Measurements from ENCODE around the gene SH3TC1. TPM values are rescaled to one million over a fixed set of nuclear protein-coding genes. Genes with fewer than 3 reads are reported as not detected.

SH3TC1 gene
- total RNA-seq, 1 donor from 2014 or later, result 50.6 TPM

DNA sequence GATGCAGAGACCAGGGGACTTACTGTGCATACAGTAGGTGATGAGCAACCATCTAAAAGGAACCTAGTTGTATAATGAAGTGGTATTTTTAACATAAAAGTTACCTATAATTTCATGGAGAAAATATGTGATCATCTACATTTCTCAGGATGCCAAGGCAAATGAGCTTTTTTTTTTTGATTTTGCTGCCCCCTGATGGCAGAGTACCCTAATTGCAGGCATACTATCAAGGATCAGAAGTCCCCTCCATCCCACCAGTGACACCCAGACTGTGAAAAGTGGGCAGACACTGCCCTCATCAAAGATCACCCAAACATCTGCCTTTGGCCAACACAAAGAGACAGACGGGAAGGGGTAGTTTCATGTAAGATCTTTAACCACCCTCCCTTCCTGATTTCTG, 30.9 kb upstream of the SH3TC1 start:
- intact Hi-C loops (cut with DNase I), result no loop called here
- H3K4me3 ChIP-seq, result no peak overlapping the region
- no peaks in the 10 kb centered on the region for H3K9me3 ChIP-seq
- no peaks in the 10 kb centered on the region for H3K36me3 ChIP-seq
- H3K27ac ChIP-seq, result no peak overlapping the region
- H3K4me1 ChIP-seq, result no peaks in the 10 kb centered on the region
- TF ChIP-seq POLR2AphosphoS5 (IDR thresholded peaks at IDR 0.05; ENCODE audit: insufficient read depth in 1 of 2, low read depth in 1 of 2), result no peak
- TF ChIP-seq, protein P1, sequence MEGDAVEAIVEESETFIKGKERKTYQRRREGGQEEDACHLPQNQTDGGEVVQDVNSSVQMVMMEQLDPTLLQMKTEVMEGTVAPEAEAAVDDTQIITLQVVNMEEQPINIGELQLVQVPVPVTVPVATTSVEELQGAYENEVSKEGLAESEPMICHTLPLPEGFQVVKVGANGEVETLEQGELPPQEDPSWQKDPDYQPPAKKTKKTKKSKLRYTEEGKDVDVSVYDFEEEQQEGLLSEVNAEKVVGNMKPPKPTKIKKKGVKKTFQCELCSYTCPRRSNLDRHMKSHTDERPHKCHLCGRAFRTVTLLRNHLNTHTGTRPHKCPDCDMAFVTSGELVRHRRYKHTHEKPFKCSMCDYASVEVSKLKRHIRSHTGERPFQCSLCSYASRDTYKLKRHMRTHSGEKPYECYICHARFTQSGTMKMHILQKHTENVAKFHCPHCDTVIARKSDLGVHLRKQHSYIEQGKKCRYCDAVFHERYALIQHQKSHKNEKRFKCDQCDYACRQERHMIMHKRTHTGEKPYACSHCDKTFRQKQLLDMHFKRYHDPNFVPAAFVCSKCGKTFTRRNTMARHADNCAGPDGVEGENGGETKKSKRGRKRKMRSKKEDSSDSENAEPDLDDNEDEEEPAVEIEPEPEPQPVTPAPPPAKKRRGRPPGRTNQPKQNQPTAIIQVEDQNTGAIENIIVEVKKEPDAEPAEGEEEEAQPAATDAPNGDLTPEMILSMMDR (IDR thresholded peaks at IDR 0.05), result no peak
- no peak for TF ChIP-seq POLR2A (IDR thresholded peaks at IDR 0.05)
- no peak for DNase-seq (ENCODE audit: extremely low spot score in 2 of 2)
- H3K27me3 ChIP-seq, result no peaks in the 10 kb centered on the region

DNA sequence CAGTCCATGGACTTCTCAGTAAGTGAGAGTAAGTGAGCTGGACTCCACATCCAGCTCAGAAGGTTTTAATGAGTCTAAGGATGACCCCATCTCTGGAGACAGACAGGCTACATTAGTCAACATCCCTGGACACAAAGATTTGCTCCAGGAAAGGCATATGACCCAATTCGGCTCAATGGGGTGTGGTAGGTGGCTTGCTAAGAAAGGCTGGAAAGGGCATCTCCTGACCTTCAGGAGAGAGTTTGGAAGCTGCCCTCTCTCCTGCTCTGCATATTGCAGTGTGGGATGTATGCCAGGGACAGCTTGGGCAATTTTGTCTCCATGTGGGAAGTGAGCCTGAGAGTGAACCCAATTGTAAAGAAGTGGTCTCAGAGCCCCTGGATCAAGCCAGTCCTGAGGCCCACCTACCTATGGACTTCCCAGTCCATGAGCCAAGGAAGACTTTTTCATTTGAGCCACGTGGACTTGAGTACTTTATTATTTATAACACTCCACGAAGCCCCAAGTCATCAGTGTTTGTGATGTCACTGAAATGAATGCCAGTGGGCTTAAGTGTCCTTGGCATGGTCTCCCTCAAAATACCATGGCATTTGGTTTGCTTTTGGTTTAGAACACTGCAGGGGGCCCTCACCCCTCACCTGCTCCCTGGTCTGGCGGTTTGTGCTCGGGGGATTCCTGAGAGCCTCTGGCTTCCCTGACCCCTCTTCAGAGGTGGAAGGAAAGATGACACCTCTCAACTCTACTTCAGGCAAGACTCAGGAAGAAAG, 30.1 kb upstream of the SH3TC1 start:
- Histone ChIP-seq H3K4me1 (no peaks in the 10 kb centered on the region), H3K9me3 (no peaks in the 10 kb centered on the region), H3K27ac (no peak overlapping the region), H3K4me3 (no peak overlapping the region), H3K27me3 (no peaks in the 10 kb centered on the region), H3K36me3 (no peaks in the 10 kb centered on the region)
- DNase-seq (ENCODE audit: extremely low spot score in 2 of 2), result no peak
- intact Hi-C loops (cut with DNase I), result no loop called here
- no peak for TF ChIP-seq POLR2AphosphoS5 (IDR thresholded peaks at IDR 0.05; ENCODE audit: insufficient read depth in 1 of 2, low read depth in 1 of 2)
- TF ChIP-seq, protein P1 (IDR thresholded peaks at IDR 0.05), result no peak
- TF ChIP-seq POLR2A (IDR thresholded peaks at IDR 0.05), result no peak

DNA sequence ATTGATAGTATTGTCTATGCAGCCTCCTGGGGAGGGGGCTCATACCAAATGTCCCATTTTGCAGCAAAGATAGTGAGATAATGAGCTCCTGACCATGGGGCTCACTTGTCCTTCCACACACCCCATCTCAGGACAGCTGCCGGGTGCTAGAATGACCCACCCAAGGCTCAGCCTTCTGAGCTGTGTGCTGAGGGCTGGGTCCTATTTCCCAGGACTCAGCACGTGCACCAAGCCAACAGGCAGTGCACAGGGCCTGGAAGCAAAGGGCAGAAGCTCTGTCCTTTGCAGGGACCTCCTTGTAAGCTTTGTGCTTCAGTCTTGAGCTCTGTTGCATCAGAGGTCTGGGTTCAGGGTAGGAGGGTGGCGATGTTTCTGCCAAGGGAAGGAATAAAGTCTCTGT, 29.3 kb upstream of the SH3TC1 start:
- intact Hi-C loops (cut with DNase I), result no loop called here

DNA sequence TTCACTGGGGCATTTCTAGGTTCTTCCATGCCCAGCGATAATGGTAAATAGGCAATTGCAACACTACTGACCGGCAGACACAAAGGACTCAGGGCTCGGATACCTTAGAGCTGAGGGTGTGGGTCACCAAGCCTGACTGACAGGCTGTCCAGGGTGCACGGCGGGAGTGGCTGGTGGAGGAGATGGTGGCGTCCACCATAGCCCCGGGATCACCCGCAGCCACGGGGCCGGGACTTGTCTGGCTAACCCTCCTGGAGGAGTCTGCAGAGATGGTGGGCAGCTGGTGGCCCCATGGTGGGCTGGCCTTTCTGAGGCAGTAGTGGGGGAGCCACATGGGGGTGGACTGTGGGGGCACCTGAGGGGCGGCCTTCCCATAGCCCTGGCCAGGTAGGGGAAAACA, 28.7 kb upstream of the SH3TC1 start:
- Histone ChIP-seq H3K4me3 (no peak overlapping the region), H3K27ac (no peak overlapping the region), H3K4me1 (no peaks in the 10 kb centered on the region), H3K9me3 (no peaks in the 10 kb centered on the region), H3K36me3 (no peaks in the 10 kb centered on the region), H3K27me3 (no peaks in the 10 kb centered on the region)
- TF ChIP-seq, protein P1 (IDR thresholded peaks at IDR 0.05), result no peak
- TF ChIP-seq POLR2A (IDR thresholded peaks at IDR 0.05), result no peak
- intact Hi-C loops (cut with DNase I), result no loop called here
- no peak for DNase-seq (ENCODE audit: extremely low spot score in 2 of 2)

More for the DNA sequence above, 29.3 kb upstream of the SH3TC1 start:
- no peak for DNase-seq (ENCODE audit: extremely low spot score in 2 of 2)
- Histone ChIP-seq H3K27ac (no peak overlapping the region), H3K36me3 (no peaks in the 10 kb centered on the region), H3K27me3 (no peaks in the 10 kb centered on the region), H3K9me3 (no peaks in the 10 kb centered on the region), H3K4me1 (no peaks in the 10 kb centered on the region), H3K4me3 (no peak overlapping the region)
- TF ChIP-seq POLR2A (IDR thresholded peaks at IDR 0.05), result no peak
- TF ChIP-seq POLR2AphosphoS5 (IDR thresholded peaks at IDR 0.05; ENCODE audit: insufficient read depth in 1 of 2, low read depth in 1 of 2), result no peak
- TF ChIP-seq, protein P1 (IDR thresholded peaks at IDR 0.05), result no peak

DNA sequence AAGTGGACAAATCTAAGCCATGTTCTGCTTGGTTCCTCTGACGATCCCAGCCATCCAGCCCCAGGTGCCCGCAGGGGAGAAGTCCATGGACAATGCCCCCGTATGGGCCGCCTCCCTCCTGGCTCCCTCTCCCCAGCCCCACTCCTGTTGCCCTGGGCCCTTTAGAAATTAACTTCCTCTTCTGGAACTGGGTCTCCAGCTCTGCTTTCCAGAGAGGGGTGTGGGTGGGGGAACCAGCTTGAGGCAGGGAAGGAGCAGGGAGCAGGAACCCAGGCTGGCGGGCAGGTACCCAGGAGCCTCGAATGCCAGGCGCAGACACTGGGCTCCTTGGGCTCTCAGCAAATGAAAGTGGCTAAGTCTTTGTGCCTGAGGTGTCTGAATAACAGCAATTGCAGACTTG, 27.8 kb upstream of the SH3TC1 start:
- Histone ChIP-seq H3K4me1 (no peaks in the 10 kb centered on the region), H3K9me3 (no peaks in the 10 kb centered on the region), H3K27me3 (no peaks in the 10 kb centered on the region), H3K4me3 (no peak overlapping the region), H3K27ac (no peak overlapping the region), H3K36me3 (no peaks in the 10 kb centered on the region)
- DNase-seq (ENCODE audit: extremely low spot score in 2 of 2), result no peak
- intact Hi-C loops (cut with DNase I), result no loop called here
- no peak for TF ChIP-seq POLR2AphosphoS5 (IDR thresholded peaks at IDR 0.05; ENCODE audit: insufficient read depth in 1 of 2, low read depth in 1 of 2)
- TF ChIP-seq POLR2A (IDR thresholded peaks at IDR 0.05), result no peak
- TF ChIP-seq, protein P1 (IDR thresholded peaks at IDR 0.05), result no peak

Data from vagina (tissue), 2 donors.